Activated CD4-positive, CD25-positive, alpha-beta regulatory T cell treated with anti-CD3 and anti-CD28 coated beads, Interleukin-2, amount 50 U/mL, for 24 hours (primary cell): ENCODE data around the gene ISLR2.
"Not testable (repeated sequence)": the region's sequence is repeated elsewhere in the genome, so short reads cannot be mapped to it uniquely, and the experiment has no call there.

ENCODE experiments used
- ATAC-seq, 2 donors: fragments of 150-1000 bp; cut with Tn5 transposase; one replicate each; pipeline ENCODE4 v1.10.0; 2021; ENCODE audit warnings: mild to moderate bottlenecking in 1 of 2, moderate library complexity in 1 of 2

Gene ISLR2, protein sequence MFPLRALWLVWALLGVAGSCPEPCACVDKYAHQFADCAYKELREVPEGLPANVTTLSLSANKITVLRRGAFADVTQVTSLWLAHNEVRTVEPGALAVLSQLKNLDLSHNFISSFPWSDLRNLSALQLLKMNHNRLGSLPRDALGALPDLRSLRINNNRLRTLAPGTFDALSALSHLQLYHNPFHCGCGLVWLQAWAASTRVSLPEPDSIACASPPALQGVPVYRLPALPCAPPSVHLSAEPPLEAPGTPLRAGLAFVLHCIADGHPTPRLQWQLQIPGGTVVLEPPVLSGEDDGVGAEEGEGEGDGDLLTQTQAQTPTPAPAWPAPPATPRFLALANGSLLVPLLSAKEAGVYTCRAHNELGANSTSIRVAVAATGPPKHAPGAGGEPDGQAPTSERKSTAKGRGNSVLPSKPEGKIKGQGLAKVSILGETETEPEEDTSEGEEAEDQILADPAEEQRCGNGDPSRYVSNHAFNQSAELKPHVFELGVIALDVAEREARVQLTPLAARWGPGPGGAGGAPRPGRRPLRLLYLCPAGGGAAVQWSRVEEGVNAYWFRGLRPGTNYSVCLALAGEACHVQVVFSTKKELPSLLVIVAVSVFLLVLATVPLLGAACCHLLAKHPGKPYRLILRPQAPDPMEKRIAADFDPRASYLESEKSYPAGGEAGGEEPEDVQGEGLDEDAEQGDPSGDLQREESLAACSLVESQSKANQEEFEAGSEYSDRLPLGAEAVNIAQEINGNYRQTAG

DNA sequence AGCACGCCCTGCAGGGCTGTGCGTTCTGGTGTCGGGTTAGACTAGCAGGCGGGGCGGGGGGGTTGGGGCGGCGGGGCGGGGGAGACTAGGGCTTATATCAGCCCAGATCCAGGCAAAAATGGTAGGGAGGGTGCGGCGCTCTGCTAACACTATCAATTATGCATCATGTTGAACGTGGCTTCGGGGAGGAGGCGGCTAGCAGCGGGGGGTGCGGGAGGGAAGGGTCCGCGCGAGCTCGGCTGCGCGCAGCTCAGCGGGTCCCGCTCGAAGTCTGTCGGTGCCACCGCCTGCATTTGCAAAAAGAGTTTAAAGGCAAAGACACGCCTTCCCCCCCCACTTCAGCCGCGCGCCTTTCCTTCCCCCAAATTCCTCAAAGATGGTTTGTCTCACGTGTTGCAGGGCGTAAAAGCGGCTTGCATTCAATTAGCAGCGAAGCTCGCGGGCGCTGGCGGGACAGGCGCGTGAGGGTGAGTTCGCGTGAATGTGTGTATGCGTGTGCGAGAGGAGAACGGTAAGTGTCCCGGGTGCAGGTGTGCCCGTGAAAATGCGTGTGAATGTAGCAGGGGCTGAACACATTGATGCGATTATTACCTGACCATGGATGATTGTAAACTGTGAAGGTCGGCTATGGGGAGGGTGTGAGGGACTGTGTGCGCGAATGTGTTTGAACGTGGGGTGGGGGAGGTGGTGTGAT lies at the start of gene ISLR2:
Gene ISLR2, plus strand, starts transcription at position 432 of the 694 bp plus-strand sequence. CDS start 2,169 bp downstream, outside the sequence.
- ATAC-seq = no peak

DNA sequence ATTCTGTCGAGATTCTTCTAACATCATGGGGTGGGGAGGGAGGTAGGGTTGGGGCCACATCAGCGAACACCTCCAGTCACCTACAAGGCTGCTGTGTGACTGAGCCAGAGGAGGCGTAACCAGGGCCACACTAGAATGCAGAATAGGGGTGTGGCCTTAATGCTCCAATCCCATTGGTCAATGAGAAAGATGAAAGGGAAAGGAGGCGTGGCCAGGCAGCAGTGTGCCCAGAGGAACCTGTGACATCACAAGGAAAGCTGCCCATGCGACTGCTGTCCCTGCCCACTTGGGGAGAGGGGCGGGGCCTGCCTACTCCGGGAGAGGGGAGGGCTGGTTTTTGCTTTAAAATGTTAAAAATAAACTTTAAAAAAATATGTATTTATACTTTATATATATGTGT lies 47.9 kb upstream of the ISLR2 start, which contains the start of gene GOLGA6A:
Gene GOLGA6A, minus strand, starts transcription at position 101 of the 400 bp plus-strand sequence. Its CDS starts 41 bp downstream, at position 60.
- ATAC-seq = not testable (repeated sequence)

DNA sequence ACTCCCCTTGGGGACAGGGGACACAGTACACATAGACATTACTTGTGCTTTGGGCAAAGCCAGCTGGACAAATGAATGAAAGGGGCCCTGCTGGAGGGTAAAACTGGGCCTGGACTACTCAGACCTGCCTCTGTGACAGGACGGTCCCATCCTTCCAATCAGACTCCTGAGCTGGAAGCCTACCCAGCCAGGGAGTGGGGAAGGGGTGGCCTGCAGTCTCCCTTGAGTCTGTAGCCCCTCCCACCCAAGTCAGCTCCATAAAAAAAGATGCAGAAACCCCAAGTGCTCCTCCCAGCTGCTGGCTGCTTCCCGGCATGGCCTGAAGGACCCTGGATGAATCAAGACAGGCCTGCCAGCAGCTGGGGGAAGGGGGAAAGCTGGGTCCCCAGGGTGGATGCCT lies 35.8 kb upstream of the ISLR2 start:
- not testable (repeated sequence) for ATAC-seq

DNA sequence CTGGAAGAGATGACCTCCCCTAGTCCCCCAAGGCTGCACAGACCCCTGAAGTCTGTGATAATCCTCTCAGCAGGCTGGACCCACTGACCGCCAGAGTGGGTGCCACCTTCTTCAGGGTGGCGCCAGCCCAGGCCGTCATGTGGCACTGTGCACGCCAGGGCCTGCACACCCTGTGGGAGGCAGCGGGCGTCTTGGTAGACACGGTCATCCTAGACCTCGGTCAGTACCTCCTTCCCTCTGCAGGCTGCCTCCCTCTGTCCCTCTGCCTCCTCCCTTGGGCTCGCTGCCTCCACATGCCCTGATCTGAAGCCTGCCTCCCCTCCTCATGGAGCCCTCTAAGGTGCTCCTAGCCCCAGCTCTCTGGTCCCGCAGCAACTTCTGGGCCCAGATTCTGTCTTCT lies 34.8 kb upstream of the ISLR2 start:
- ATAC-seq = not testable (repeated sequence)

DNA sequence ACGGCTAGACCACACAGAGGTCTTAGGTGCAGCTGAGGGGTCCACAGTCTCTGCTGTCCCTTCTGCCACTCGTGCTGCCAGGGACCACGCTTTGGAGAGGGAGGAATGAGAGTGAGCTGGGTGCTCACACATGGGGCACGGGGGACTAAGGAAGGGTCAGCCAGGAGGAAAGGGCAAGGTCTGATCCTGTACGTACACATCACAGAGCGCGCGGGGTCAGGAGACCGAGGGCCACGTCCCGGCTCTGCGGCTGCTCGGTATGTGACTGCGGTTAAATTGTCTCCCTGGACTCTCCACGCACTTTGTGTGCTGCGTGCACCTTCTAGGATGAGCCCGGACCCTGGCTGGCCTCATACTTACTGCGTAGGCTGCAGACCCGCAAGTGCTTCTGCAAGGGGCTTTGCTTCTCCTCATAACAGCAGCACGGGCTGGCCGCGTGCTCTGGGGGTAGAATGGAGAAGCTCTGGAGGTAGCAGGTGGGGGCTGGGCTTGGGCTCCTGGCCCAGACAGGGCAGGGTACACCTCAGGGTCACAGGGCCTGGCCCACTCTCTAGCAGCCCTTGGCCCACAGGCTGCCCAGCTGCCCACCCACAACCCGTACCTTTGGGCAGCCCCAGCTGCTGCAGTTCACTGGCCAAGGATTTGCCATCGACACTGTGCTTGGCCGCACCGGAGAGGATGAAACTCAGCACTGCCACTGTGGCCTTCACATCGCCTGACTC lies 33.5 kb upstream of the ISLR2 start:
- not testable (repeated sequence) for ATAC-seq

DNA sequence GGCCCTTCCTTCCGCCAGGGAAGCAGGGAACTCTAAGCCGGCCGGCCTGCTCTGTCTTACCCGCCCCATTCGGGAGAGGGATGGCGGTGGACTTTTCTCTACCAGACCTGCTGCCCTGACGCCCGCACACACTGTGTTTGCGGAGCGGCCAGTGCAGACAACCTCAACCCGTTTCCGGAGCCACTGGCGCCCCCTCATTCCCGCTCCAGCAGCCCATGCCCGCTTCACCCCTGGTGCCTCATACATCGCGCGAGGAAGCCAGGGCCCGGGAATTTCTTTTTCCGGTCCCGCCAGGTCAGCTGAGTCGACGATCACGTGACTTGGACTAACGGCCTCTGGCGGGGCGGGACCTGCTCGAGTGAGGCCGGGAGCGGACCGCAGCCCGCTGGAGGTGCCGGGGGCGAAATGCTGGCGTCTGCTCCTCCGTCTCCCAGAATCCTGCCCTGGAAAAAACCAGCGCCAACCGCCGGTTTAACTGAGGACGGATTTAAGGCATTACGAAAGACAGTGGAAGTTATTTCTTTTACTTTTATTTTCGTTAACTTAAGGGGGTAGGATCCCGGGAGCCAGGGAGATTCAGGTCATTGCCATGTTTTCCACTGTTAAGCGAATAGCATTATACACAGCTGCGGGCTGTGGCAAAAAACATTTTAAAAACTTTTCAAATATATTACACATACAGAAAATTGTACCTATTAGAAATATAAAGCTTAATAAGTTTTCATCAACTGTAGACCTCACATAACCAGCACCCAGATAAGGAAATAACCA lies 30.2 kb upstream of the ISLR2 start:
- ATAC-seq = peak; percentile 80 to 83

DNA sequence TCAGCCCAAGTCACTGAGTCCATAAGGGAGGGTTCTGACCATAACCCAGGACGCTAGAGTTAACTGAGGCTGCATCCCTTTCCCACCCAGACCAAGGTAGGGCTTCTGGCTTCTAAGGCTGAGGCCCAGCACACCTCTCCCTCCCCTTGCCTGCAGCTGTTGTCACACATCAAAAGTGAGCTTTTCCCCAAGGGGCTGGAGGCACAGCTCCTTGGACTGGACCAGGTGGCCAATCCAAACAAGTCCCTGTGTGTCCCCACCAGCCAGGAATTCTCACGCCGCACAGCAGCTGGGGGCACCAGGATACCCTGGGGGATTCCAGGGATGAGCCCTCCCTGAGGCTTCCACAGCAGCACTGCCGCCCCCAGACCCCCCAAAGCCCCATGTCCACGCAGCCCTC lies 22.3 kb upstream of the ISLR2 start:
- ATAC-seq = no peak

DNA sequence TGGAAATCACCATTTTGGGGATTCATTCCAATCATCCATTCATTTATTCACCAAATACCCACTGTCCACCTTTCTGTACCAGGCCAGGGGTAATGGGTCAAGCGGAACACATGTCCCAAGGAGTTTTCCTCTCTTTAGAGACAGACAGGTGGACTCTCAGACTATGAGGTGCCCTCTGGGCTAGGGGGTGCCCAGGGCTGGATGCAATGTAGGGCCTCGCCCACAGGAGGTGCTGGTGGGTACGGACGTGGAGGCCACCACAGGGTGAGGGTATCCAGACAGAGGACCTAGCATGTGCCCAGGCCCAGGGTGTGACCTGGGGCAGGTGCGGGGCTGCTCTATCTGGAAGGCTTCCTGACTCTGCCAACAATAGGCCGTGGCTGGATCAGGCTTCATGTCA lies 21.8 kb upstream of the ISLR2 start:
- ATAC-seq = not testable (repeated sequence)

DNA sequence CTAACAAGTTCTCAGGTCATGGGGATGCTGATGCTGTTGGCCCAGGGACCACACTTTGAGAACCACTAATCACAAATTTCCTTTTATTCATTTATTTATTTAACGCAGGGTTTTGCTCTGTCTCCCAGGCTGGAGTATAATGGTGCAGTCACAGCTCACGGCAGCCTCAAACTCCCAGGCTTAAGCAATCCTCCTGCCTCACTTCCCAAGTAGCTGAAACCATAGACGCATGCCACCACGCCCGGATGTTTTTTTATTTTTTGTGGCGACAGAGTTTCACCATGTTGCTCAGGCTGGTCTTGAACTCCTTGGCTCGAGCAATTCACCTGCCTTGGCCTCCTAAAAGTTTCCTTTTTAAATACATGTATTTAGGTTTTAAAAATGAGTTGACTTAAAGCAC lies 20.7 kb upstream of the ISLR2 start:
- ATAC-seq = no peak

DNA sequence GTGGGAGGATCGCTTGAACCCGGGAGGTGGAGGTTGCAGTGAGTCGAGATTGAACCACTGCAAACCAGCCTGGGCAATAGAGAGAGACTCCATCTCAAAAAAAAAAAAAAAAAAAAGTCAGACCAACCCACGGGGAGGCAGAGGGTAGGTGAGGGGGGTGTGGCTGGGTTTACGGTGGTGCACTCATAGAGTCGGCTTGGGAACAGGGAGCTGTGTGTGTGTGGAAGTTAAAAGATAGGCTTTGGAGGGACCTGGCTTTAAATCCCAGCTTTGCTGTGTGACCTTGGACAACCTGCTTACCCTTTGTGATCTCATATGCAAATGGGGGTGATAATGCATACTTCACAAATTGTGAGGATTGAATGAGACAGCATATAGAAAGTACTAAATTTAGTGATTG lies 10.0 kb upstream of the ISLR2 start:
- no peak for ATAC-seq

DNA sequence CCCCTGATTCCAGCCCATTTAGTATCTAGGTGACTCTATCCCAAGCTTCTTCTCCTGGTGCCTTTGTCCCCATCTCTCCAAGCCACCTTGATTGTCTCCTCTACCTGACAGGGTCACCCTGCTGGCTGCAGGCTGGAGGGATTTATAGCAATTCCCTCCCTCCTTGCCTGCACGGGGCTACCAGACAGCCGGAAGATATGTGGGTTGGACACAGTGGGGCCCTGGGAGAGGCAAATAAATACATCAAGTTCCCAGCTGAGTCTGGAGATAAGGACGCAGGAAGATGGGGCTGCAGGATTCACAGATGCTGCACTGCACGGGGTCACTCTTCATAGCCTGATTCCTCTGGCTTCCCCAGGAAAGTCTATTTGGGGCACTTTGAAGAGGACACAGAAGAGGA lies 9.3 kb upstream of the ISLR2 start:
- ATAC-seq = no peak

DNA sequence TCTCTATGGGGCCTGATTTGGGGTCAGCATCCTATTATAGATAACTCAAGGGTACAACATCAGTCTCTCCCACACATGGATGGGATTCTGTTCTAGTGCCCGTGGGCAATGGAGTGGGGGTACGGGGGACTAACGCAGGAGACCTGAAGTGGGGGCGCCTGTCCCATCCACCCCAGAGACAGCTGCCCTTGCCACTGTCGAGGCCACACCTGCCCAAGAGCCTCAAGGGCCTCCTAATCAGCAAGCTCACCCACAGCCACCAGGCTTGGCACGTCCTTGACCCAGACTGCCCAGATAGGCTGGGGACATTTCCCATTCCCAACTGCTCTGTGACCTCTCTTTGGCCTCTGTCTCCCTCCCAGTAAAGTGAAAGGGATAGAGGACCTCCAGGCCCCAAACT lies 8.5 kb upstream of the ISLR2 start:
- no peak for ATAC-seq

DNA sequence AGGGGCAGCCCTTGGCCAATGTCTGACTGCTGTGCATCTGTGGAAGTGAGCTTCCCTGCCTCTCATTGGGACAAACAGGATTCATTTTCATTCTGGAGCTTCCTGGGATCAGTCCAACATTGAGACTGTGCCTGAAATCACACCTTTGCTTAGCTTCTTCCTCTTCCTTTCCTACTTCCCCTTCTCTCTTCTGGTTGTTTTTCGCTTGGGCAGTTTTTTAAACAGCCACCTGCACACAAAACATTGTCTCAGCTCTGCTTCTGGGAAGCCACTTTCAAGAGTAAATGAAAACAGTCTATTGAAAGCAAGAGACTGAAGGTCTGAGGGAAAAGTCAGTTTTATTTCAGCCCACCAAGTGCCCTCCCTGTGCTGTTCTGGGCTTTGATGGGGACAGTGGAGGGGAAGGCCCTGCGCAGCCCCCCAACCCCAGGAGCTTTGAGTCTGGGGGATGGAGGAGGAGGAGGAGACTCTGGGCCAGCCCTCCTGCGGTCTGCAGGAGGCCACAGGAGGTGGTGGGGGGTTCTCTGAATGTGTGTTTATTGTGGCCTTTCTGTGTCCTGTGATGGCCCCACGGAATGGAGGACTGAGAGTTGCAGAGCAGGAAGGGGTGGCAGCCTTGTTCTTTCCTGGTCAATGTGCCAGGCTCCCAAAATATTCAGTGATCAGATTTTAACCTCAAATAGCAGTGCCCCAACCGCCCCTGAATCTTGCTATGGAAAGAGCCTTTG lies 7.8 kb upstream of the ISLR2 start:
- no peak for ATAC-seq

DNA sequence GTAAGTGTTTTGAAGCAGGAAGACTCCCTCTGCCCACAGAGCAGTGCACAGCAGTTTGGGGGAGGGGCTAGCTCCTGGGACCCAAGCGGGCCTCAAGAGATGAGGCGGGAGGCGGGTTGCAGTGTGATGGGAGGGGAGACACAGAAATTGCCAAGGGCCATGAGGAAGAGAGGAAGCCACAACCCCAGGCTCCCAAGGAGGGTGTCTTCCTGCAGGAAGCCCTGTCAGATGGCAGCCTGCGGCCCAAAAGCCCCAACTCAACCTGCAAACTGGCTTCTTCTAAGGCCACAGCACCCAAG lies 7.3 kb upstream of the ISLR2 start:
- ATAC-seq = no peak

DNA sequence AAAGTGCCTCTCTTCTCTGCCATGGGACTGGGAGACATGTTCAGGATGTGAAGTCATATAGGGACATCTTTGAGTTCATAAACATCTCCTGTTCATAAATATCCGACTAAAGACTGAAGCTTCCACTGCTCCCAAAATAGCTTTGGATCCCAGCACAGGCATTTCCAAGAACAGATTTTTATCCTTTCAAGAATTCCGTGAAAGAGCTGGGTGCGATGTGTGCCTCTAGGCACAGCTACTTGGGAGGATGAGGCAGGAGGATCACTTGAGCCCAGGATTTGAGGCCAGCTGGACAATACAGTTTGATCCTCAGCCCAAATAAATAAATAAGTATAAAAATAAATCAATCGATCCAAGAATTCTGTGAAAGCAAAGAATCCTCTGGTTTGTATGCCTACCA lies 6.7 kb upstream of the ISLR2 start:
- ATAC-seq = no peak

DNA sequence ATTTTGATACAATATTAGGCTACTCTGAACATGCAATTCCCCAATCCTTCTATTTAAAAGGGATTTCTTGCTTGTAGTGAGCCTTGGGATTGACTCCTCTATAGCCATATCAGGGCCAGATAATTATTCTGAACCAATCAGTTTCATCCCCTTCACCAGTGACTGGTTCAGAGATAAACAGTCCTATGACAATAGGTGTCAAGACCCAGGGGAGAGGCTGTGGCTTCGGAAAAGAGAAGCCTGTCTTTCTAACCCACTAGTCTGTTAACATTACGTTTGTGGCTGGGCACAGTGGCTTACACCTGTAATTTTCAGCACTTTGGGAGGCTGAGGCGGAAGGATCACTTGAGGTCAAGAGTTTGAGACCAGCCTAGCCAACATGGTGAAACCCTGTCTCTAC lies 6.2 kb upstream of the ISLR2 start:
- no peak for ATAC-seq

DNA sequence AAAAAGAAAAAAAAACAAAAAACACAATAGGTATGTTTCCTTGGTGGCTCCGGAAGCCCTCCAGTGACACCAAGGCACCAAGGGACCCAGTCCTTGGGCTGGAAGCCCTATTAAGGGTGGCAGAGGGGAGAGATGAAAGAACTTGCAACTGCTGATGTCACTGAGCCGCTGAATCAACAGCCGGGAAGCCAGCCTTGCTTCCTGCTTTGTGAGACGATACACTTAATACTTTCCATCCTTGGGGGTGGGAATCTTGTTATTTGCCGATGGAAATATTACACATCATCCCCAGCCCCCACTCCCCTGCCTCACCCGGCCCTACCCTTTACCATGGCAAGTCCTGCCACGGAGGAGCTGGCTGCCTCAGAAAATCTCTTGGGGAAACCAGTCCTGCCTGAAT lies 5.6 kb upstream of the ISLR2 start:
- no peak for ATAC-seq

DNA sequence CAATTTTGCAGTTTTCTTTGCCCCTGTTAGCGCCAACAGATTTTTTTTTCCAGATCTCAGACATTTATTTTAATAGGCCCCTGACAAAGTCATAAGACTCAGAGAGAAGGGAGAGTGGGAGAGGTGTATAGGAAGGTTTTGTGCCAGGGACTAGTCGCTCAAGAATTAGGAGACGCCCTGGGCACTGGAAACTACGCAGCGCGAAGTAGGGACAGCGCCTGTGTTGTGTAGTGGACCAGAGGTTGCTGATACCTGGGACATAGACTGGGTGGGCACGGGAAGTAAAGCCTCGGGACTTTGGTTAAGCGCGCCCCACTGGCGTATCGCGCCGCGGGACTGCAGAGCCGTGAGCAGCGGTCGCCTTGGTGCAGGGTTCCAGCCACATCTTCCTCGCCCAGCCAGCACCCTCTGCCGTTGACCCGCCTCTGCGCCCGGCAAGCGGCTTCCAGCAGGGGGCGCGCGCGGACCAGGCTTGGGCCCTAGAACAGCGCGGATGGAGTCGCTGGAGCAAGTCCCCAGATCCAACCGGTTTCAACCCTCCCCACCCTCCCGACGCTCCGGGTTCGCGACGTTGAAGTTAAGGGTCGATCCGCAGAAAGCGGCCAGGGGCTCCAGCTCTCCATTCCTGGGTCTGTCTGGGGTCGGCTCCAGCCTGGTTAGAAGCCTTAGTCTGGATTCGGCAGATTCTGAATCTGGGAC lies 3.0 kb upstream of the ISLR2 start:
- ATAC-seq = peak; percentile 91 to 95

DNA sequence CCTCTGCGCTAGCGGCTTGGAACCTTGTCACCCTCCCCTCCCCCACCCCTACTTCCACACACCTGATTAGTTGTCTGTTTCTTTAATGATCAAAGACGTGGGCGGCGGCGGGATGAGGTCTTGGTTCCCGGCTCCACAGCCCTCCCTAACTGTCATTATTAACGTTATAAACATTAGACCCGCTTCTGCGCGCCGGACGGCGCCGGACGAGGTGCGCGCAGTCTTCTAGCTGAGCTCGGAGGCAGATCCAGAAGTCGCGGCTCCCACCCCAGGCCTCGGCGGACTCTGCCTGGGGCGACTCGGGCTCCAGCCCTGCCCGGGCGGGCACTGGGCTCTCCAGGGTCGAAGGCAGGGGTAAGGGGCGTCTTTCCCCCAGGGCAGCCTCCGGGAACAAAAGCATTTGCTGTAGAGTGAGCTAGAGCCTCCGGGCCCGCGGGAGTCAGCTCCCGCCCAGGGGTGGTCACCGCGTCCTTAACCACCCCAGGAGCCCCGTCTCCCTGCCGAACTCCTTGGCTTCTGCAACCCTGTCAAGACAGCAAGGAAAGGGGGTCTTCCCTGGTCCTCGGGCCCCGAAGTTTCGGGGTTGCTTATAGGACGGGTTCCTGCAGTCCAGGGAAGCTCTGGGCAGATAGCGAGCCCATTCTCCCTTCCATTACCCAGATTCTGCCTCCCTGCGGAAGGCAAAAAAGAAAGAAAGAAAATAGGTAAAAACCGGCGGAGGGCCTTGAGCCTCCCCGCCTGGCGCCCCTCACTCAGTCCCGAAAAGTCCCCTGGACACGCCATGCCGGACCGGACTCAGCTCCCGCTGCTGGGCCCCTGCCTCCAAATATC lies 2.2 kb upstream of the ISLR2 start:
- no peak for ATAC-seq
